H7 (cell line): Measurements from ENCODE around the gene DCBLD1. TPM values are rescaled to one million over a fixed set of nuclear protein-coding genes. Genes with fewer than 3 reads are reported as not detected.
"Not testable (repeated sequence)": the region's sequence is repeated elsewhere in the genome, so short reads cannot be mapped to it uniquely, and the experiment has no call there.

Experiments
- DNase-seq: peaks from one replicate; pipeline ENCODE4 v3.0.0; 2012
- H3K27me3 ChIP-seq: 2 replicates; pipeline ENCODE4 v1.6.0; 2011; ENCODE audit warnings: mild to moderate bottlenecking, low read length; ENCODE audit not compliant: control insufficient read depth, insufficient read depth
- H3K36me3 ChIP-seq: replicated peaks from 2 replicates; pipeline ENCODE4 v1.5.1; 2011; ENCODE audit warnings: low read length; ENCODE audit not compliant: control insufficient read depth, insufficient read depth
- H3K4me3 ChIP-seq: 2 replicates; pipeline ENCODE4 v1.5.1; 2011; ENCODE audit warnings: low read depth, mild to moderate bottlenecking, control low read depth, low read length, moderate library complexity; ENCODE audit not compliant: insufficient read depth
- total RNA-seq: library from RNA; depleted of rRNA; stranded (reverse); fragments of >200 nt; shearing (Covaris generic); gene quantifications from 2 replicates; pipeline ENCODE4 v1.2.3, GENCODE V29; 2014

DCBLD1 gene
- total RNA-seq, 1 experiment from 2014 or later: 12.0 TPM

GRCh38 chr6:117463762-117464665, 18.5 kb upstream of the DCBLD1 start:
- Histone ChIP-seq H3K4me3 (no peak overlapping the region), H3K36me3 (no peaks in the 10 kb centered on the region), H3K27me3 (no peaks in the 10 kb centered on the region; the same call in 1 of the 2 replicates)
- DNase-seq: no peak

- Histone ChIP-seq H3K4me3 (no peak overlapping the region), H3K27me3 (no peaks in the 10 kb centered on the region; the same call in 1 of the 2 replicates)
- DNase-seq: no peak
Measured at GRCh38 chr6:117464700-117465099, 17.8 kb upstream of the DCBLD1 start.

GRCh38 chr6:117465691-117466090, 16.8 kb upstream of the DCBLD1 start:
- Histone ChIP-seq H3K27me3 (no peaks in the 10 kb centered on the region; the same call in 1 of the 2 replicates), H3K4me3 (no peak overlapping the region), H3K36me3 (no peaks in the 10 kb centered on the region)
- DNase-seq: no peak

More at GRCh38 chr6:117464700-117465099, 17.8 kb upstream of the DCBLD1 start:
- H3K36me3 ChIP-seq: no peaks in the 10 kb centered on the region

GRCh38 chr6:117467876-117468275, 14.6 kb upstream of the DCBLD1 start:
- no peak for DNase-seq
- Histone ChIP-seq H3K36me3 (no peaks in the 10 kb centered on the region), H3K4me3 (no peak overlapping the region), H3K27me3 (no peaks in the 10 kb centered on the region; the same call in 1 of the 2 replicates)

GRCh38 chr6:117468527-117468926, 13.9 kb upstream of the DCBLD1 start:
- H3K4me3 ChIP-seq, H3K36me3 ChIP-seq, H3K27me3 ChIP-seq, DNase-seq: not testable (repeated sequence)

GRCh38 chr6:117469356-117469755, 13.1 kb upstream of the DCBLD1 start:
- no peaks in the 10 kb centered on the region for H3K36me3 ChIP-seq
- no peak for DNase-seq
- no peaks in the 10 kb centered on the region; the same call in 1 of the 2 replicates for H3K27me3 ChIP-seq
- H3K4me3 ChIP-seq: no peak overlapping the region

- DNase-seq: no peak
- Histone ChIP-seq H3K4me3 (no peak overlapping the region), H3K27me3 (no peaks in the 10 kb centered on the region; the same call in 1 of the 2 replicates), H3K36me3 (no peaks in the 10 kb centered on the region)
Measured at GRCh38 chr6:117469791-117470190, 12.7 kb upstream of the DCBLD1 start.

GRCh38 chr6:117472667-117473066, 9.8 kb upstream of the DCBLD1 start:
- Histone ChIP-seq H3K27me3 (no peaks in the 10 kb centered on the region), H3K4me3 (no peak overlapping the region), H3K36me3 (no peaks in the 10 kb centered on the region)
- no peak for DNase-seq

- H3K36me3 ChIP-seq: no peaks in the 10 kb centered on the region
- DNase-seq: no peak
- H3K27me3 ChIP-seq: no peaks in the 10 kb centered on the region
- no peak overlapping the region for H3K4me3 ChIP-seq
Measured at GRCh38 chr6:117473401-117473800, 9.1 kb upstream of the DCBLD1 start.

- peaks cover 17% of the 10 kb centered on the region for H3K27me3 ChIP-seq
- peak; percentile 51 for DNase-seq
- H3K4me3 ChIP-seq: no peak overlapping the region
- no peaks in the 10 kb centered on the region for H3K36me3 ChIP-seq
Measured at GRCh38 chr6:117477988-117478852, 4.3 kb upstream of the DCBLD1 start.

- no peak for DNase-seq
- Histone ChIP-seq H3K4me3 (no peak overlapping the region), H3K36me3 (no peaks in the 10 kb centered on the region), H3K27me3 (peaks cover 17% of the 10 kb centered on the region)
Measured at GRCh38 chr6:117478853-117479231, 3.6 kb upstream of the DCBLD1 start.

- H3K4me3 ChIP-seq: no peak overlapping the region
- DNase-seq: no peak
- no peaks in the 10 kb centered on the region for H3K36me3 ChIP-seq
- peaks cover 17% of the 10 kb centered on the region for H3K27me3 ChIP-seq
Measured at GRCh38 chr6:117480651-117481050, 1.8 kb upstream of the DCBLD1 start.

GRCh38 chr6:117481278-117481925, 1.1 kb upstream of the DCBLD1 start:
- DNase-seq: peak; percentile 41
- no peak overlapping the region; the same call in 1 of the 2 replicates for H3K4me3 ChIP-seq
- H3K27me3 ChIP-seq: peaks cover 17% of the 10 kb centered on the region
- no peaks in the 10 kb centered on the region for H3K36me3 ChIP-seq

- H3K36me3 ChIP-seq: no peaks in the 10 kb centered on the region
- peaks cover 17% of the 10 kb centered on the region for H3K27me3 ChIP-seq
- H3K4me3 ChIP-seq: peak overlapping the region; percentile 78
- no peak for DNase-seq
Measured at GRCh38 chr6:117481926-117482239, 591 bp upstream of the DCBLD1 start.
